NCI-H510A treated with DMSO at 0.1 percent for 48 hours (cell line): ENCODE results near the gene UTS2.

Experiments
- DNase-seq: peaks from one replicate; lab custom pipeline; 2025; lab: John Stamatoyannopoulos, UW

UTS2 gene

GRCh38 chr1:7810395-7810794 is 42.5 kb downstream of the UTS2 start:
- DNase-seq, result no peak

GRCh38 chr1:7809742-7810141 is 43.1 kb downstream of the UTS2 start:
- no peak for DNase-seq

- DNase-seq, result peak; percentile 73
Observed at GRCh38 chr1:7808253-7808844, 44.5 kb downstream of the UTS2 start.

GRCh38 chr1:7805460-7805859 is 47.4 kb downstream of the UTS2 start:
- DNase-seq, result no peak
